GM18907 (cell line): ENCODE results near the gene SIRT4.
"Not testable (repeated sequence)": the region's sequence is repeated elsewhere in the genome, so short reads cannot be mapped to it uniquely, and the experiment has no call there.

Source experiments
- ATAC-seq: cut with Tn5 transposase; IDR thresholded peaks from one replicate; pipeline ENCODE4 v1.9.1; 2021; ENCODE audit warnings: mild to moderate bottlenecking, moderate library complexity; ENCODE audit not compliant: unreplicated experiment

SIRT4 gene, protein sequence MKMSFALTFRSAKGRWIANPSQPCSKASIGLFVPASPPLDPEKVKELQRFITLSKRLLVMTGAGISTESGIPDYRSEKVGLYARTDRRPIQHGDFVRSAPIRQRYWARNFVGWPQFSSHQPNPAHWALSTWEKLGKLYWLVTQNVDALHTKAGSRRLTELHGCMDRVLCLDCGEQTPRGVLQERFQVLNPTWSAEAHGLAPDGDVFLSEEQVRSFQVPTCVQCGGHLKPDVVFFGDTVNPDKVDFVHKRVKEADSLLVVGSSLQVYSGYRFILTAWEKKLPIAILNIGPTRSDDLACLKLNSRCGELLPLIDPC

DNA sequence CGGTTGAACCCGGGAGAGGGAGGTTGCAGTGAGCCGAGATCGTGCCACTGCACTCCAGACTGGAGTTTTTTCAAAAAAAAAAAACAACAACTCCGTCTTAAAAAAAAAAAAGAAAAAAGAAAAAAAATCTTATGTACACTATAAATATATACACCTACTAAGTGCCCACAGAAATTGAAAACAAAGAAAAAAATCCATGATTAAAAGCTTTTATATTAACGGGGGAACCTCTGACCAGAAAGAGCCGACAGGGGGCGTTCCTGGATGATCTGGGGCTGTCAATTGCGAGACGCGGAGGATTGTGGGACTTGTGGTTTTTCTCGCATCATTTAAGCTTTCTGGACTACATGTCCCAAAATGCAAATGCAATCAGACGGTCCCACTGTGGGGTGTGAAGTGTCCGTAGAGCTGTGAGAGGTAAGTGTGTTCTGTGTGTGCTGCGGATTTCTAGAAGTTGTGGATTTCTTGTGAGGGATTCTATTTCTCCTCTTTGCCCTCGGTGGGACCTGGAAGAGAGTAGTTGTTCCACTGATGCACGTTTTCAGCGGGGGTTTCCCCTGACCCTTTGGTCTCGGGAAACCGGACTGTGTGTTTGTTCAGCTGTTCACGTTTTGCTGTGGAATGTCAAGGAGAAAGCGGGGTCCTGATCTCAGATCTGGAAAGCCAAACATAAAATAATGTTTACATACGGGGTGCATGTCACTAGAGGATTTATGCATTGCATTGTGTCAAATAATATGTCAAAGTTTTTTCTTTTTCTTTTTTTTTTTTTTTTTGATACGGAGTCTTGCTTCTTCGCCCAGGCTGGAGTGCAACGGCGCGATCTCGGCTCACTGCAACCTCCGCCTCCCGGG, at the start of gene SIRT4:
Gene SIRT4 (plus strand): TSS at position 360 of the 854 bp plus-strand sequence. CDS start 1,241 bp downstream, outside the sequence.
- peak; percentile 97 for ATAC-seq

DNA sequence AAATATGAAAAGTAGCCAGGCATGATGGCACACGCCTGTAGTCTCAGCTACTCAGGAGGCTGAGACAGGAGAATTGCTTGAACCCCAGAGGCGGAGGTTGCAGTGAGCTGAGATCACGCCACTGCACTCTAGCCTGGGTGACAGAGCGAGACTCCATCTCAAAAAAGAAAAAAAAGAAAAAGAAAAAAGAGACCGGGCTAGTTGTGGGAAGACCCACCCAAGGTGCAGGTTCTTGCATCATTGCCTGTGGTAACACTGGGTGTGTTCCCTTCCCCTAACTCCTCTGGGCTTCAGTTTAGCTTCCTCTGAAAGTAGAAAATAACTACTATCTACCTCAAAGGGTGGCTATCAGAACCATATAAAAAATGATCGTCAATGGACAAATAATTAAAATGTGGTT, 48.8 kb upstream of the SIRT4 start:
- not testable (repeated sequence) for ATAC-seq

DNA sequence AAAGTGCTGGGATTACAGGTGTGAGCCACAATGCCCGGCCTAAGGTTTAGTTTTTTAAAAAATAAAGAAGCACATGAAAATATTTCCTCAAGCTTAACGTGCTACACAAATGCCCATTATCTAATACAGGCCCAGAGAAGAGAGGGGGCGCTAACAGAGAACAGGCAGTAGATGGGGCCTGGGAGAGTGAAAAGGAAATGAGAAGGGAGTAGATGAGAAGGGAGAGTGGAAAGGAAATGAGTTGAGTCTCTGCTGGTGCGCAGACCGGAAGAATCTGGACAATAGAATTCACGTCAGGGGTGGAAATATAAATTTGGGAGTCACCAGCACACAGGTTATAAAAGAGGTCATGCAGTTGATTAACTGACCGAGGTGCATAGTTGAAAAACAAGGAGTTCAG, 47.3 kb upstream of the SIRT4 start:
- ATAC-seq: no peak

DNA sequence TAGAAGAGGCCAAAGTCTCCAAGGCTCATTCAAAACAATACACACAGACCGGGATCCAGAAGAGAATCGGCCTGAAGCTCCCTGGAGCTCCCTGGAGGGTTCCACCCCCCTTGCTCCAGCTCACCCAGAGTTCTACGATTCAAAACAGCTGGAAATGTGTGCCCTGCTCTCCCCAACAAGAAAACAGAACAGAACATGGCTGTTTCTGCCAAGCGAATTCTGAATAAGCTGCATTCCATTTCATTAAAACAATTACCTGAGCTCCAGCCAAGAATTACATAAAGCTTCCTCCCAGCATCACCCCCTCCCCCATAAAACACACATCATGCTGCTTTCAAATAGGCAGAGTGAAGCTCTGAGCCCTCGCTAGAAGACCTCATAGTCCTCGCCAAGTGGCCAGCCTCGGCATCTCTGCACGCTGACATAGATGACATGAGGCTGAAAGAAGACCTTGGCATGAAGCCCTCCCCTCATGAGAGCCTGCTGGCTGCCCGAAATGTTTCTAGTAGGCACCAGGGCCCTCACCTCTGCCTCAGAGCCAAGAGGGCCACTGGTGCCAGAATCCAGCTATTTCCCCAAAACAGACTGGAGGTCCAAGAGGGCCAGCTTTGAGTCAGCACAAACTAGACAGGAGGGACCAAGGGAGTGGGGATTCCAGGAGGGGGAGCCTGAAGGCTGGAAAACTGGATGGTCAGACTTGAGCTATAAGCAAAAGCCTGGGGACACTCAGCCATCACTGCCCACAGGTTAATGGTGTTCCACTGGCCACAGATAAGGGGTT, 44.9 kb upstream of the SIRT4 start:
- ATAC-seq: no peak

DNA sequence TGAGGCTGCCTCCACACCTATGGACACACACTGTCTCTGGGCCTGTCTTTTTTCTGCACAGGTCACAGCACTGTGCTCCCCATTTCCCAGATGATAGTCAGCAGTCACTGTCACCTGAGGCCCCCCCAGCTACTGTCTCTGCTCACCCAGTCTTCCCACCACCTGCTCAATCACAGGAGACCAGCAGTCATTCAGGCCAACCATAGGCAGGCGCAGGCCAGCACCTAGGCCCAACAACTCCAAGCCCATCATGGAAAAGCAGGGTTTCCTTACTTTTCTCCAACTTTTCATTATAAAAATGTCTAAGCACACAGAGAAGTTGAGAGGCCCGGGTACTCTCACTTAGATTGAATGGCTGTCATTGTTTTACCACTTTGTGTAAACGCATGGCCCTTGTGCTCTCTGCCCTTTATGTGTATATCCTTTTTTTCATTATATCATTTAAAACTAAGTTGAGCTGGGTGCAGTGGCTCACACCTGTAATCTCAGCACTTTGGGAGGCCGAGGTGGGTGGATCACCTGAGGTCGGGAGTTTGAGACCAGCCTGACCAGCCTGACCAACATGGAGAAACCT, 43.7 kb upstream of the SIRT4 start:
- no peak for ATAC-seq

DNA sequence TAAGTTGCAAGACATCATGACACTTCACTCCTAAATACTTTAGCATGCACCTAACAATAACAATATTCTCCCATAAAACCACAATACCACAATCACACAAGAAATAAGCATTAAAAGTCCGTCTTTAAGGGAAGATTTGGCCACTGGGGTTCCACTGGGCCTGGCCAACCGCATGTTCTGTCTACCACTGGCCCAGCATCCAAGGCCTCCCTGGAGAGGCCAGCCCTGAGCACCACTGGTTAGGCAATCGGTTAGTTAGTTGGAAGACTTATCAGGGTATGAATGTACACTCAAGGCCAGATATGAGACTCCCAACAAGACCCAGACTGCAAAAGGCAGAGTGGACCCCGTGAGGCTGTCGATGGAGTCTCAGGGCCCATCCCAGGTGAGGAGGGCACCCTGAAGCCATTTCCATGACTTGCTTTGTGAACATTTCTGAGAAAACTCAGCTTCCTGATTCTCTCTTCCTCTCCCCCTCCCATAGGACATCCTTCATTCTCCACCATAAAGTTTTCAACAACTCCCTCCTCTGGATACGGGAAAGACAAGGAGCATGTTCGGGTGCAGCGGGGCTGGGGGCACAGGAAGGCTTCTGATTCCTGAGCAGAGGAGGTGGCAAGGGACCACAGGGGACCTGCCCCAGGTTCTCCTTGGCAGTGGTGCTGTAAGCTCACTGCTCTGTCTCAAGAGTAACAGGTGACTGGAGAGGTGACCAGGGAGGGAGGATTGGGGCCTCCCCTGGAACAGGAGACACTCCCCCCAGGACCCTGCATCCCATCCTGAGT, 42.5 kb upstream of the SIRT4 start:
- ATAC-seq: no peak

DNA sequence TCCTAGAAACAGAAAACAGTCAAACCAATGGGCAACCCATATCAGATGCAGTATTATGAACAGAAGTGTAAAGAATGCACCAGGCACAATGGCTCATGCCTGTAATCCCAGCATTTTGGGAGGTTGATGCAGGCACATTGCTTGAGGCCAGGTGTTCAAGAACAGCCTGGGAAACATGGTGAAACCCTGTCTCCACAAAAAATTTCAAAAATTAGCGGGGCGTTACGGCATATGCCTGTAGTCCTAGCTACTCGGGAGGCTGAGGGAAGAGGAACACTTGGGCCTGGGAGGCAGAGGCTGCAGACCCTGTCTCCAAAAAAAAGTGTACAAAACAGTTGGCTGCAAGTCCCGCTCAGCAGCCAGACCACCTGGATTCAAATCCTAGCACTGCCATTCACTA, 41.5 kb upstream of the SIRT4 start:
- ATAC-seq: no peak

DNA sequence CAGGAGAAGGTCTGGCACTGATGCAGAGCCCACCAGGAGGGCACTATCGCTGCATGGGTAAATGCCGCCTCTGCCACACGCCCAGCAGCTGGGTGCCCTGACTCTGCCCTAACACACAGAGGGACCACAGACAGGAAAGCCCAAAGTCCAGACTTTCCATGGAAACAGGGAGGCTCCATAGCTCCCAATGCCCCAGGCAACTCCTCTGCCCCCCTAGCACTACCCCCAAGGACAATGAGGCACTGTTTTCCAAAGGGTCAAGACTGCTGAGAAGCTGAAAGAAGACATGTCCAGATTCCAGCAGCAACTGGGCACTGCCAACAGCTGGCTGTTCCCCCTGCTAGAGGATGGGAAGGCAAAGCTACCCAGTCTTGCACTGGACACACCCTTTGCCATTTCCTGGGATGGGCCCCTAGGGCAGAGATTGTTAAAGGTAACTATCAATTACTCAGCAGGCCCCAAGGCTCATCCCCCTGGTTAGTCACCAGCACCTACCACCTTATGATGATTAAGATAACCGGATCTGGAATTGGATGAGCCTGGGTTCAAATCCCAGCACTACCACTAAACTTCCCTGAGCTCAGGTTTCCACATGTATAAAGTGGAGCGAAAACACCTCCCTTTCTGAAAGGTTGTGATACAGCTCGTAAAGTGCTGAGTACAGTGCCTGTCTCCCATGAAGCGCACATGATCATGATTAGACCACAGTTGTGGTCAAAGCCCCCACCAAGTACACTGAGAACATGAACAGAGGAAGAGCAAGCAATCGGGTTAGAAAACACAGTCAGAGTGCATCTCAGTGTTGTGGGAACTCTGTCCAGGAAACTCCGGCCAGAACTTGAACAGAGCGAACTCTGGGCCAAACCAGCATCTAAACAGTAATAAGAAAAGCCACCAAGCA, 39.9 kb upstream of the SIRT4 start:
- no peak for ATAC-seq

DNA sequence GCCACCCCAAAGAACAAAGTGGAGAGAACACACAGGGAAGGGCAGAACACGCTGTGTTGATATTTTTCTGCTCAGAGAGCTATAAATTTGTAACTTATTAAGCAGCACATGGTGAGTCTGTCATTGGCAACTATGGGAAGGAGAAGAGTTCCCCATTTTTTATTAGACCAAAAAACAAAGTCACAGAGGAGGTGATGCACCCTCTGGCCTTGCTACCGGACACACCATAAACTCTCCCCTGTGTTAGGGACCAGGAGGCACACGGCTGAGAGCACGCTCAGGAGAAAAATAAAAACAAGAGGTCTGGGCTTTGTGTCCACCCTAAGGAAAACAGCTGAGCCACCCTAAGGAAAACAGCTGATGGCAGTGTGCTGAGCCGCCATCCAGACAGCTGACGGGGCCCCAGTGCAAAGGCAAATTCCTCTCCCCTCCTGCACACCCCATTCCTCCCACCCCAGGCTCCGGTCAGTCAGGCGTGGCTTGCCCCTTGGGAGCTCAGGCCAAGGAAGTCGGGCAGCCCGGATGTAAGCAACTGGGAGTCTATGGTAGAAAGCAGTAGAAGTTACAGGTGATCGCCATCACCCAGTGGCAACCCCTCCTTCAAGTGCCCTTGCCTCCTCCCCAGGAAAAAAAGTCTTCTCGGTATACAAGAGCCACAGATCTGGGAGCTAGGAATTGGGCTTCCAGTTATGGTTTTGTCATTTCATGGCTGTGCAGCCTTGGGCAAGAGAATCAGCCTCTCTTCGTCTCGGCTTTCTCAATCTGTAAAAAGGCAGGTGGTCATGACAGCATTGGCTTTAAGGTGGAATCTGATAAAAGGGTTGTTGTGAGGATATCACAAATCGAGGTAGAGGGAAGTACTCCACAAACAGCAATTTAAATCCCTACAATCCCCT, 39.0 kb upstream of the SIRT4 start:
- no peak for ATAC-seq

DNA sequence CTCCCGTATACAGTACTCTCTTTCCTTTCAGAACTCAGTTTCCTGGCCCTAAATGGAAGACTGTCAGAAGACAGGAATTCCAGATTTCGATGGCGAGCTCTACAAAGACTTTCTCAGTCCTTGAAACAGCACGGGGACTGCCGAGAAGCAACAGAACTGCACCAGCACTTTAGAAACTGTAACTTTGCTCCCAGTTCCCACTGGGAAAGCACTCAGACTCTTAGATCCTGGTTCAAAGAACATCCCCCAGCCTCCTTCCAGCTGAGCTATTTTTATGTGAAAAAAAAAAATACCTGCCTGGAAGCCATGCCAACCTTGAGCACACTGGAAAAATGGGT, 38.4 kb upstream of the SIRT4 start:
- no peak for ATAC-seq

DNA sequence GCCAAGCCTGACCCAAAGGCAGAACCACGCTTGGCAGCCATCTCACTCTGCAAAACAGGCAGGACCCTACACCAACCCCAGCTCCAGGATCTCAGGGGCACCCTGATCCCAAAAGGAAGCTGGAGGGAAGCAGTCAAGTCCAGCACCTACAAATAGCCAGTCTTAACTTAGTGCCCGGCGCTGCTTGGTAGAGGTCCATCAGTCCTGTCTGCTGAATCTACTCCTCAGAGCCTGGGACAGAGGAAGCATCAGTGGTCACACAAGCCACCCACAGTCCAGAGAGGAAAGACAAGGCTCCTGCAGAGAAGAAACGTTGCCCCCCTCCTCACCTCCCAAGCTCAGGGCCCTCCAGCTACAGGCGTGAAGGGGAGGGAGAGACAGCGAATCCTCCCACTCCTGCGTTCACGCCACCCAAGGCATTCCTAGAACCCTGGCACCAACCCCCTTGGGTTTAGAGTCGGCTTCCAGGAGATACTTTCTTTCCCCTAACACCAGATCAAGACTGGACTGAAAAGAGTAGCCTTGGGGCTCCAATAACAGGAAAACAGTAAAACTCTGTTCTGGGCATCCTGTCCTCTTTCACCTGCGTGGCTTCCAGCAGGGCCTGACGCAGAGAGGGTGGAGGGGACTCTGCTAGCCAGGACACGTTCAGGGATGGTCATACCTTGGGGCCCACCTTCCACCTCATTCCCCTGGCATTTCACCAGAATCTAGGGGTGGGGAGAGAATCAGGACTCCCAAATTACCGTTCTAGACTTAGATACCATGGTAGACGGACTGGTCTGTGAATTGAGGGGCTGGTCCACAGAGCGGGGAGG, 37.8 kb upstream of the SIRT4 start:
- no peak for ATAC-seq

DNA sequence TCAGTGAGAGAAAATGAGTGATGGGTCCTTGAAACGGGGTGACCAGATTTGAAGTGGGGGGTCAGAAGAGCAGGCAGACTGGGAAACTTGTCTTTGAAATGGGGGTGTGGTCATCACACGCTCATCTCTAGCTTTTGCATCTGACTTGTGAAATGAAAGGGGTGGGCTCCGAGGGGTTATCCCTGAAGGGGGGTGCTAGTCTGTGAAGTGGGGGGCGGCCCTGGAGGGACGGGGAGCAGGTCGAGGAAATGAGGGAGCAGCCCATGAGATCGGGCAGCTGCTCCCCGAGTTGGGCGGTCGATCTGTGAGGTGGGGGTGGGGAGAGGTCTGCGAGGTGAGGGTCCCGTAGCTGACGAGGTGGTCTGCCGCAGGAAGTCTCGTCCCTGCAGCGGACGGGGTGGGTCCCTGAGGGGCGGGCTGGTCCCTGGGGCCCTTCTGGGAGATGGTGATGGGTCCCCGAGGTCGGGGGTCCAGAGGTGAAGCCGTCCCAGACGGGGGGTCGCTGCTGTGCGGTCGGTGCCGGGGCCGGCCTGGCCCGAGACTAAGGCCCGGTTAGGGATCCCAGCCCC, 37.1 kb upstream of the SIRT4 start:
- ATAC-seq: peak; percentile 33

DNA sequence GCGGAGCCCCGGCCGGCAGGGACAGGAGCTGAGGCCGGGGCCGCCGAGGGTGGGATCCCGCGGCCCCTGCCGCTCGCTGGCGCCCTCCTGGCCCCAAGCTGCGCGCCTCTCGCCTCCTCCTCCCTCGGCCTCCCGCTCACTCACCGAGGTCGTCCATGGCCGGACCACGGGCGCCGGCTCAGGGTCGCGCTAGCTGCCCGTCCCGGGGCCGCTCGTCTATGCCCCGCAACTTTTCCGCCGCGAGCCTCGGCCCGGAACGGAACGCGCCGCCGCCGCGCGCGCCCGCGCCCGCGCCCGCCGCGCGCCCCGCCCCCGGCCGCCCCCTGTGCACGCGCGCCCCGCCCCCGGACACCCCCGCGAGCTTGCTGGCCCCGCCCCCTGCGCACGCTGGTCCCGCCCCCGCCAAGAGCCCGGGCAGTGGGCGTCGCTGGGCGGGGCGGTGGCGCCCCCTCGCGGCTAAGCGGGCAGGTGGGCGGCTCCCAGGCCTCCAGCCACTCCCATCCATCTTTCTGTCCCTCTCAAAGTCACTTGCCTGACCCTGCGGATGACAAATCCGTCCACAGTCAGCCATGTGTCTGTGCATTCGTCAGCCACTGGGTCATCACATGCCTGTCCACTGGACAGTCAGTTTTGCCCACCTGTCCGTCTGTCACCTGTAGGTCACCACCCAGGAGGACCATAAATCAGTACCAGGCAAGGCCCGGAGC, 36.5 kb upstream of the SIRT4 start, which contains the start of gene PXN:
Gene PXN (minus strand): TSS at position 258 of the 707 bp plus-strand sequence. CDS start 101 bp downstream, at position 157.
- ATAC-seq: peak; percentile 73

DNA sequence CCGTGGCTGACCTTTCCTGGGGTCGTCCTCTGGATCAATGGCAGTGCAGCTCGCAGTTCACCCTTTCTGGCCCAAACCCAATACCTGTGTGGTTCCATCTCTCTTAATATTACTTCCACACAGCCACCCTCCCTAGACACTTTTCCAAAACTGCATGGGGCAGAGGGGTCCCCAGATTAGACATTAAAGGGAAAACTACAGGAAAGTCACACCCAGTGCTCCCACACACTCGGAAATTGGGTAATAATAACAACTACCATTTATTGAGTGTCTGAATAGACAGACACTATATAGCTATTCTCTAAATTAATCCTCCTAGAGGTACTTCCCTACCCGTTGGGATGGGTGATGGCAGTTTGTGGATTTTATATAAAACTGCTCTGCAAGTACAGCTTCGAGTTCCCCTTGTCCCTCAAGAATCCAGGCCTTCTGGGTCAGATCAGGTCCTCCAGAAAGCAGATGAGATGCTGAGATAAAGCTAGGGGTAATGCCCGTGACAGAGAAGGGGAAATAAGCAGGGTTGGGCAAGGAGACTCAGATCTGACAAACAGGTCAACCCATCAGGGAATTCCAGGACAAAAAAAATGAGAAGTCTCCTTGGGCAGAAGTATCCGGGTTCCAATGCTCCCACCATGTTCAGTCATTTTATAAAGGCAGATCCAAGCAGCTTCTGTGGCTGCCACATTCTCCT, 35.8 kb upstream of the SIRT4 start:
- no peak for ATAC-seq

DNA sequence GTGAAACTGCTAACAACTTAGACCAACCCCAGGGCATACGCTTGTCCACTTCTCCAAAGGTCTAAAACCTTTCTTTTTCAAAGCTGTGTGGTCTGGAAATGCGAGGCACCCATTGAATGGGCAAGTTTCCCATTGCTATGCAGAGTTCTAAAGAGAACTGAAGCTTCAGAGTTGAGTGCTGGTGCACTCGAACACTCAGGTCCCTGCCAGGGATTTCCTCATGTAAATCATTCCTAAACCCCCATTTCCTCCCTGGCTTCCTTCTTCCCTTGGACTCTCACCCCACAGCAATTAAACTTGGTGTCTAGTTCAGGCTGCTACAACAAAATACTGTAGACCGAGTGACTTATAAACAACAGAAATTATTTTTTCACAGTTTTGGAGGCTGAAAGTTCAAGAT, 34.4 kb upstream of the SIRT4 start:
- no peak for ATAC-seq

DNA sequence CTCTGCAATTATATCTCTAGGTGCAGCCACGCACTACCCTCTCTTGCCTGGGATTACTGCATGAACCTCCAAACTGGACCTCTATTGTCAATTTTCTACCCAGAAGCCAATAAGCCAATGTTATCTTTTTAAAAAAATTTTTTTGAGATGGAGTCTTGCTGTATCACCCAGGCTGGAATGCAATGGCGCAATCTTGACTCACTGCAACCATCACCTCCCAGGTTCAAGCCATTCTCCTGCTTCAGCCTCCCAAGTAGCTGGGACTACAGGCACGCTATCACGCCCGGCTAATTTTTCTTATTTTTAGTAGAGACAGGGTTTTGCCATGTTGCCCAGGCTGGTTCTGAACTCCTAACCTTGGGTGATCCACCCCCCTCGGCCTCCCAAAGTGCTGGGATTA, 25.4 kb upstream of the SIRT4 start:
- ATAC-seq: no peak
